SK-N-SH treated with all-trans-retinoic acid at 6 μM for 48 hours (cell line): ENCODE data around the gene OSBPL3.

Experiments used
- PPARA ChIP-seq: fragments of 250-450 bp; sonication (Bioruptor Pico); IDR thresholded peaks from 2 replicates; pipeline ENCODE4 v1.5.0; 2020; ENCODE audit warnings: mild to moderate bottlenecking, borderline replicate concordance
- ZFP30 ChIP-seq: fragments of 450-650 bp; formaldehyde crosslinking; IDR thresholded peaks from 2 replicates; pipeline ENCODE4 v1.5.0; 2022; ENCODE audit warnings: mild to moderate bottlenecking, moderate library complexity
- ZNF8 ChIP-seq: fragments of 450-650 bp; formaldehyde crosslinking; IDR thresholded peaks from 2 replicates; pipeline ENCODE4 v1.5.0; 2020; ENCODE audit warnings: mild to moderate bottlenecking, moderate library complexity
- TF ChIP-seq, protein P1 (sequence below): fragments of 250-450 bp; sonication (Bioruptor Pico); IDR thresholded peaks from 2 replicates; pipeline ENCODE4 v1.8.0; 2021; ENCODE audit warnings: low read depth, mild to moderate bottlenecking, moderate library complexity, borderline replicate concordance
- TF ChIP-seq, protein P2 (sequence below): fragments of 250-450 bp; sonication (Bioruptor Pico); IDR thresholded peaks from 2 replicates; pipeline ENCODE4 v1.5.1; 2020; ENCODE audit warnings: low read depth, mild to moderate bottlenecking, moderate library complexity

DNA sequence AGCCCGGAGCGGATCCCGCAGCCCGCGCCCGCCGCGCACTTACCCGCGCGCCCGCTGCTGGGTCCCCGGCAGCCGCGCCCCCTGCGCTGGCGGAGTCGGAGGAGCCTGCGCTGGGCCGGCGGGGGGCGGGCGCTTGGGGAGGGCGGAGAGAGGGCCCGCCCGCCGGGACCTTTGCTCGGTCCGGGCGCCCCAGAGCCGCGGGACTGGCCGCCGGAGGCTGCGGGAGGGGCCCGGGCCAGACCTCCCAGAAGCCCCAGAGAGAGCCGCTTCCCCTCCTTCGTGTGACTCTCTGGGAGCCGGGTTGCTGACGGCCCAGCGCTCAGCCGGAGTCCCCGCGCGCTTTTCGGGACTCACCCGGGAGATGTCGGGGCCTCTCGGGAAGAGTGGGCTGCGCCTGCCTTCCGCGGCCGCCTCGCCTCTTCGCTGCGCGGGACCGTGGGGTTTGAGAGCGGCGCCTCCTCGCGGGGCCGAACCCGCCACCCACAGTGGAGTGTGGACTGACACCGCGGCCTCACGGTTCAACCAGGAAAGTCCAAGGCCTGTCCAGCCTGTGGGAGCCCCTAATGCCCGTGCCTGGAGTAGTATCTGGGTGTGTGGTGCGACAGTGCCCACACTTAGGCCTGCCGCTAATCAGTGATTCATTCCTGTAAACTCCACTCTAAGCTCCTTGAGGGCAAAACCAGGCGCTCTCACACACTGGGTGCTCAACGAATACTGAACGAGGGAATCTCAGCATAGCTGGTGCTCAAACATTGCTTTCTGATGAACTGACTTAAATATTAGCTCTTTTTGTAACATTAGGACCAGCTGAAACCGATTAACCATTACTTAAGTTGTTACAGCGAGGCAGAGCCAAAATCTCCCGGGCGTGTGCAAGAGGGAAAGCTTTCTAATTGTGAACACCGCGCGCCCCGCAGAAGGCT, 222.4 kb downstream of the OSBPL3 start, which contains the start of gene GSDME:
- TF ChIP-seq, protein P1, sequence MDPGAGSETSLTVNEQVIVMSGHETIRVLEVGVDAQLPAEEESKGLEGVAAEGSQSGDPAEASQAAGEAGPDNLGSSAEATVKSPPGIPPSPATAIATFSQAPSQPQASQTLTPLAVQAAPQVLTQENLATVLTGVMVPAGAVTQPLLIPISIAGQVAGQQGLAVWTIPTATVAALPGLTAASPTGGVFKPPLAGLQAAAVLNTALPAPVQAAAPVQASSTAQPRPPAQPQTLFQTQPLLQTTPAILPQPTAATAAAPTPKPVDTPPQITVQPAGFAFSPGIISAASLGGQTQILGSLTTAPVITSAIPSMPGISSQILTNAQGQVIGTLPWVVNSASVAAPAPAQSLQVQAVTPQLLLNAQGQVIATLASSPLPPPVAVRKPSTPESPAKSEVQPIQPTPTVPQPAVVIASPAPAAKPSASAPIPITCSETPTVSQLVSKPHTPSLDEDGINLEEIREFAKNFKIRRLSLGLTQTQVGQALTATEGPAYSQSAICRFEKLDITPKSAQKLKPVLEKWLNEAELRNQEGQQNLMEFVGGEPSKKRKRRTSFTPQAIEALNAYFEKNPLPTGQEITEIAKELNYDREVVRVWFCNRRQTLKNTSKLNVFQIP (CRISPR knock-in tag), result no peak
- TF ChIP-seq ZFP30 (CRISPR knock-in tag) (no peak), ZNF8 (CRISPR knock-in tag) (no peak), PPARA (CRISPR knock-in tag) (no peak)
- TF ChIP-seq, protein P2, sequence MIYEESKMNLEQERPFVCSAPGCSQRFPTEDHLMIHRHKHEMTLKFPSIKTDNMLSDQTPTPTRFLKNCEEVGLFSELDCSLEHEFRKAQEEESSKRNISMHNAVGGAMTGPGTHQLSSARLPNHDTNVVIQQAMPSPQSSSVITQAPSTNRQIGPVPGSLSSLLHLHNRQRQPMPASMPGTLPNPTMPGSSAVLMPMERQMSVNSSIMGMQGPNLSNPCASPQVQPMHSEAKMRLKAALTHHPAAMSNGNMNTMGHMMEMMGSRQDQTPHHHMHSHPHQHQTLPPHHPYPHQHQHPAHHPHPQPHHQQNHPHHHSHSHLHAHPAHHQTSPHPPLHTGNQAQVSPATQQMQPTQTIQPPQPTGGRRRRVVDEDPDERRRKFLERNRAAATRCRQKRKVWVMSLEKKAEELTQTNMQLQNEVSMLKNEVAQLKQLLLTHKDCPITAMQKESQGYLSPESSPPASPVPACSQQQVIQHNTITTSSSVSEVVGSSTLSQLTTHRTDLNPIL (CRISPR knock-in tag), result no peak
